AG09319 (cell line): ENCODE results near the gene IP6K3.

Experiments
- DNase-seq: peaks from one replicate; pipeline ENCODE4 v3.0.0-alpha.2; 2010; ENCODE audit warnings: low read depth; ENCODE audit errors: extremely low read depth
- CTCF ChIP-seq: IDR thresholded peaks from 2 replicates; pipeline ENCODE4 v1.5.1; 2011; ENCODE audit warnings: low read depth, mild to moderate bottlenecking, inconsistent platforms, low read length, moderate library complexity

IP6K3 gene

GRCh38 chr6:33677143-33677660 lies 69.5 kb downstream of the IP6K3 start:
- DNase-seq, result peak; percentile 22
- no peak for TF ChIP-seq CTCF

GRCh38 chr6:33676416-33677142 lies 70.1 kb downstream of the IP6K3 start:
- DNase-seq, result no peak

GRCh38 chr6:33675968-33676367 lies 70.7 kb downstream of the IP6K3 start:
- TF ChIP-seq CTCF, result no peak
- DNase-seq, result no peak

More at GRCh38 chr6:33676416-33677142, 70.1 kb downstream of the IP6K3 start:
- no peak for TF ChIP-seq CTCF

- no peak for DNase-seq
- TF ChIP-seq CTCF, result no peak
These were observed 72.9 kb downstream of the IP6K3 start for GRCh38 chr6:33673851-33674250.

- peak; percentile 67 for DNase-seq
These were observed 73.9 kb downstream of the IP6K3 start for GRCh38 chr6:33672808-33673207.

GRCh38 chr6:33671744-33672072 lies 75.0 kb downstream of the IP6K3 start:
- TF ChIP-seq CTCF, result no peak
- DNase-seq, result no peak

More at GRCh38 chr6:33672808-33673207, 73.9 kb downstream of the IP6K3 start:
- TF ChIP-seq CTCF, result peak; percentile 75
